ENCODE results near the gene APOOL.

GRCh38 chrX:85004255-85004654 is 578 bp downstream of the APOOL start:
- TF ChIP-seq CTCF (IDR thresholded peaks at IDR 0.05 in 4 of 5, conservative IDR thresholded peaks at IDR 0.05 in 1 of 5): no peak
- no peak for TF ChIP-seq POLR2A (IDR thresholded peaks at IDR 0.05)

Data from gastrocnemius medialis (tissue), 4 donors.